K562 (cell line): ENCODE data around the gene LRRC75A. TPM values are rescaled to one million over a fixed set of nuclear protein-coding genes. Genes with fewer than 3 reads are reported as not detected.
A peak's percentile ranks its signal among the peaks of the same experiment; 100 is the strongest.

Source experiments
- ATAC-seq: fragments of 200-7000 bp; cut with Tn5 transposase; 3 replicates; pipeline ENCODE4 v1.9.1; 2020; ENCODE audit warnings: moderate library complexity
- BruUV-seq: library from RNA; stranded (reverse); fragments of 400-500 nt; replicated peaks from 2 replicates; lab custom pipeline; 2021; lab: Mats Ljungman, UMichigan
- CTCF ChIA-PET: fragments of 300-600 bp; formaldehyde crosslinking; extraction: SDS; loops from one replicate; lab custom pipeline; 2021; ENCODE audit warnings: low intra/inter-chr PET ratio; lab: Yijun Ruan, JAX
- POLR2A ChIA-PET: fragments of 300-600, 350-650 bp; sonication (Branson Sonifier 250); formaldehyde crosslinking; extraction: SDS; loops from one replicate; lab custom pipeline; 2021; ENCODE audit warnings: antibody characterized with exemption, inconsistent platforms; lab: Yijun Ruan, JAX
- DNase-seq, 4 experiments: peaks; one replicate each; pipeline versions ENCODE4 v3.0.0 to v3.0.0-alpha.2; 2011 to 2018; ENCODE audit warnings: low spot score in 3 of 4, mixed read lengths in 3 of 4; ENCODE audit errors: extremely low read depth in 1 of 4
- FAIRE-seq: peaks from 2 replicates; lab custom pipeline; 2011; peaks lifted over from hg19 to GRCh38; lab: Jason Lieb, UNC
- H2AFZ ChIP-seq: 2 replicates; pipeline ENCODE4 v1.6.0; 2011; ENCODE audit warnings: low read depth, low read length, control low read depth, inconsistent platforms
- H3K27ac ChIP-seq: fragments of 200-600 bp; 3 replicates; pipeline ENCODE4 v1.8.0; 2011; ENCODE audit warnings: low read depth, mild to moderate bottlenecking, control low read depth, inconsistent platforms, low read length, moderate library complexity, mixed read lengths; ENCODE audit errors: extremely low read depth
- H3K27me3 ChIP-seq, 2 experiments: fragments of 300-600 bp in 1 of 2; 2 replicates in 1 of 2; 3 replicates in 1 of 2; pipeline versions ENCODE4 v1.6.0 to v1.8.0; 2011; ENCODE audit warnings: inconsistent platforms in 2 of 2, low read length in 2 of 2, mild to moderate bottlenecking in 1 of 2, mixed read lengths in 1 of 2, moderate library complexity in 1 of 2; ENCODE audit not compliant: control insufficient read depth in 2 of 2, insufficient read depth in 2 of 2
- H3K36me3 ChIP-seq: fragments of 300-600 bp; 3 replicates; pipeline ENCODE4 v1.8.0; 2011; ENCODE audit warnings: mild to moderate bottlenecking, low read length, inconsistent platforms; ENCODE audit not compliant: control insufficient read depth, insufficient read depth
- H3K4me1 ChIP-seq, 2 experiments: fragments of 200-600 bp in 1 of 2; replicated peaks in 1 of 2; 2 replicates in 1 of 2; 3 replicates in 1 of 2; pipeline versions ENCODE4 v1.5.1 to v1.8.0; 2011; ENCODE audit warnings: inconsistent platforms in 2 of 2, low read length in 2 of 2, mild to moderate bottlenecking in 1 of 2, mixed read lengths in 1 of 2, moderate library complexity in 1 of 2; ENCODE audit not compliant: control insufficient read depth in 2 of 2, insufficient read depth in 2 of 2
- H3K4me2 ChIP-seq: 2 replicates; pipeline ENCODE4 v1.6.1; 2011; ENCODE audit warnings: low read length, control low read depth, inconsistent platforms, mixed read lengths; ENCODE audit not compliant: insufficient read depth
- H3K4me3 ChIP-seq: fragments of 200-600 bp; sonication (generic), shearing (Covaris generic); 2 replicates; pipeline ENCODE4 v1.5.1; 2016; ENCODE audit warnings: control low read depth, inconsistent platforms
- H3K79me2 ChIP-seq: fragments of 200-600 bp; 3 replicates; pipeline ENCODE4 v1.8.0; 2011; ENCODE audit warnings: low read length, inconsistent platforms; ENCODE audit not compliant: control insufficient read depth, insufficient read depth
- H3K9ac ChIP-seq, 2 experiments: 2 replicates each; pipeline versions ENCODE4 v1.6.0 to v1.6.1; 2011; ENCODE audit warnings: low read depth in 2 of 2, low read length in 2 of 2, control low read depth in 1 of 2, inconsistent platforms in 1 of 2, mild to moderate bottlenecking in 1 of 2, mixed read lengths in 1 of 2; ENCODE audit not compliant: insufficient read depth in 1 of 2
- H3K9me1 ChIP-seq: one replicate; pipeline ENCODE4 v1.6.0; 2011; ENCODE audit warnings: inconsistent platforms, mild to moderate bottlenecking, low read length, moderate library complexity; ENCODE audit not compliant: control insufficient read depth, insufficient read depth
- H3K9me3 ChIP-seq: replicated peaks from 2 replicates; pipeline ENCODE4 v1.5.1; 2011; ENCODE audit warnings: low read depth, low read length, inconsistent platforms; ENCODE audit not compliant: control insufficient read depth, insufficient read depth
- H4K20me1 ChIP-seq: replicated peaks from 2 replicates; pipeline ENCODE4 v1.6.1; 2011; ENCODE audit warnings: low read length, inconsistent platforms, mixed read lengths; ENCODE audit not compliant: control insufficient read depth, insufficient read depth
- CBX8 ChIP-seq: fragments of 200-600 bp; sonication (generic); IDR thresholded peaks from 2 replicates; pipeline ENCODE4 v1.6.1; 2012; ENCODE audit warnings: borderline replicate concordance, mixed run types, low read depth, mild to moderate bottlenecking, moderate library complexity, mixed read lengths, low read length, control low read depth, inconsistent platforms; ENCODE audit not compliant: poor library complexity, severe bottlenecking; ENCODE audit errors: extremely low read depth
- CEBPG ChIP-seq, 3 experiments: fragments of 200-800 bp in 1 of 3; sonication (Bioruptor generic) in 1 of 3; sonication (generic) in 1 of 3; formaldehyde crosslinking in 1 of 3; IDR thresholded peaks in 2 of 3; conservative IDR thresholded peaks in 1 of 3; 2 replicates each; pipeline versions ENCODE4 v1.6.1 to v1.8.0; 2016 to 2022; ENCODE audit warnings: missing compliant biosample characterization in 2 of 3, missing genetic modification characterization in 2 of 3, mild to moderate bottlenecking in 1 of 3, missing genetic modification reagents in 1 of 3
- HNRNPL ChIP-seq: fragments of 200-400 bp; formaldehyde crosslinking; IDR thresholded peaks from 2 replicates; pipeline ENCODE4 v1.6.1; 2017; ENCODE audit warnings: low read depth, mild to moderate bottlenecking, low read length
- IRF2 ChIP-seq: sonication (generic); formaldehyde crosslinking; IDR thresholded peaks from 2 replicates; pipeline ENCODE4 v1.8.1; 2022; ENCODE audit warnings: mild to moderate bottlenecking, missing genetic modification reagents
- JUN ChIP-seq, 2 experiments: sonication (generic) in 1 of 2; formaldehyde crosslinking in 1 of 2; IDR thresholded peaks; 2 replicates each; pipeline versions ENCODE4 v1.6.1 to v1.8.0; 2012 to 2022; ENCODE audit warnings: borderline replicate concordance in 2 of 2, mild to moderate bottlenecking in 2 of 2, improper control_type of control experiment in 1 of 2, low read depth in 1 of 2, low read length in 1 of 2, missing genetic modification reagents in 1 of 2
- NR3C1 ChIP-seq: sonication (generic); formaldehyde crosslinking; IDR thresholded peaks from 2 replicates; pipeline ENCODE4 v1.8.1; 2022; ENCODE audit warnings: missing genetic modification reagents
- RBM34 ChIP-seq: fragments of 200-400 bp; formaldehyde crosslinking; IDR thresholded peaks from 2 replicates; pipeline ENCODE4 v1.6.1; 2018; ENCODE audit warnings: low read length, borderline replicate concordance; ENCODE audit not compliant: insufficient read depth
- ZNF212 ChIP-seq: fragments of 450-650 bp; formaldehyde crosslinking; IDR thresholded peaks from 2 replicates; pipeline ENCODE4 v1.4.0; 2020; ENCODE audit warnings: mild to moderate bottlenecking
- ZNF217 ChIP-seq: sonication (generic); formaldehyde crosslinking; IDR thresholded peaks from 2 replicates; pipeline ENCODE4 v1.8.0; 2022; ENCODE audit warnings: mild to moderate bottlenecking, missing genetic modification reagents
- ZNF444 ChIP-seq: fragments of 250-450 bp; sonication (Bioruptor Pico); IDR thresholded peaks from 2 replicates; pipeline ENCODE4 v1.4.0; 2020; ENCODE audit warnings: mild to moderate bottlenecking, moderate library complexity
- ZSCAN32 ChIP-seq: fragments of 450-650 bp; formaldehyde crosslinking; IDR thresholded peaks from 2 replicates; pipeline ENCODE4 v1.4.0; 2020; ENCODE audit warnings: mild to moderate bottlenecking, moderate library complexity
- WGBS: fragments of 100-300 bp; shearing (Covaris generic); methylation state at CpG from one replicate; pipeline ENCODE4 v1.1.6; 2016; ENCODE audit warnings: low coverage, mixed read lengths; ENCODE audit not compliant: insufficient coverage; ENCODE audit errors: missing lambda C conversion rate; 5-methylcytosine and 5-hydroxymethylcytosine counted together
- in situ Hi-C: fragments of 300-500 bp; cut with MboI; formaldehyde crosslinking; loops from 4 replicates; pipeline ENCODE4 v1.15.0; 2018; ENCODE audit warnings: inconsistent platforms, mixed read lengths
- intact Hi-C: fragments of 100-400 bp; cut with micrococcal nuclease; formaldehyde crosslinking; loops from 2 replicates; pipeline ENCODE4 v1.14.2; 2022
- polyA plus RNA-seq, 8 experiments: library from polyadenylated mRNA; depleted of rRNA in 4 of 8; stranded (reverse) in 5 of 8; unstranded in 3 of 8; fragments of >200 nt; fragmentation: Nextera tagmentation in 2 of 8; fragmentation: Illumina TruSeq in 1 of 8; extraction: Ambion mirVana in 2 of 8; extraction: Trizol in 1 of 8; gene quantifications; 2 replicates each; pipeline versions ENCODE4 v1.2.1 to v1.2.3, GENCODE V29; 2011 to 2014; ENCODE audit warnings: inconsistent platforms in 1 of 8, missing spikeins in 1 of 8
- total RNA-seq, 7 experiments: library from RNA; depleted of rRNA in 6 of 7; stranded (reverse); fragments of >200 nt in 6 of 7; fragmentation: Illumina TruSeq in 2 of 7; extraction: Trizol in 2 of 7; gene quantifications; 2 replicates each; pipeline versions ENCODE4 v1.2.1 to v1.2.3, GENCODE V29; 2011 to 2021; ENCODE audit warnings: low replicate concordance in 1 of 7
- TF ChIP-seq, protein P1 (sequence below): fragments of 450-650 bp; IDR thresholded peaks from 2 replicates; pipeline ENCODE4 v1.6.1; 2016; ENCODE audit warnings: missing biosample characterization, missing genetic modification characterization
- TF ChIP-seq, protein P2 (sequence below): IDR thresholded peaks from 3 replicates; pipeline ENCODE4 v1.6.1; 2011; ENCODE audit warnings: borderline replicate concordance, mild to moderate bottlenecking, moderate library complexity; ENCODE audit not compliant: insufficient read length; ENCODE audit errors: extremely low read depth
- TF ChIP-seq, protein P3 (sequence below): fragments of 250-450 bp; sonication (Bioruptor Pico); IDR thresholded peaks from 2 replicates; pipeline ENCODE4 v1.4.0; 2020; ENCODE audit warnings: mild to moderate bottlenecking

LRRC75A gene
- total and polyA plus RNA-seq, 9 of the 15 experiments (the other 6 are each of a cell fraction or from before 2014, with no cell fraction given): 0.04 to 0.34 (median 0.08) TPM; not detected in 5

DNA sequence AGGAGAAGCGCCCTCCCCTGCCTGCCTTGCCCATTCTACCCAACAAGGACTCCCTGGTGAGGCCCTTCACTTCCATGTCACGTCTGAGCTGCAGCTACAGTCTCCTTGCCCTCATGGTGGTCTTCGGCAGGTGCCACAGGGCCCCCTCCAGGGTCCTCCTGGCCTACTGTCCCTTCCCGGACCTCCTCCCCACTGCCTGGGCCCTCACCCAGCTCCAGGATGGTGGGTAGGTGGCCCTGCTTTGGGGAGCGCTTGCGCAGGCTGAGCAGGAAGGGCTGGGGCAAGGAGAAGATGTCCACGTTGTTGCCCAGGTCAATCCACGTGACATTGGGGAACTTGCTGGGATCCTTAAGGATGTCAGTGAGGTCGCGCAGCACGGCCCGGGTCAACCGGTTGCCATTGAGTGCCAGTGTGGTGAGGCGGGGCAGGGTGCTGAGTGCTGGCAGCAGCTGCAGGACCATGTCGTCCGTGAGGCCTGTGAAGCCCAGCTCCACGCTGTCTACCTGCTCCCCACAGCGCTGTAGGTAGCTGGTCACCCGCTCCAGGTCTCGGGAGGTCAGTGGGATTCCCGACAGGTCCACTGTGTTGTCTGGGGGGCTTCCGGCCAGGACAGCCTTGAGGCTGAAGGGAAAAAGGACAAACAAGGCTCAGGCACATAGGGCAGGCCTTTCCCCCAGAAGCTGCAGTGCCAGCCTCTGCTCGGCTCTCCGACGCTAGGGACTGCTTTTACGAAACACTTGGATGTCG is 48.3 kb downstream of the LRRC75A start:
- ATAC-seq: peak; percentile 15
- 76% methylated on average over 12 of the region's 27 CpGs for WGBS
- peak overlapping the region; percentile 91 for H3K27ac ChIP-seq
- H3K4me2 ChIP-seq: peak overlapping the region; percentile 99; the same call in 1 of the 2 replicates
- intact Hi-C loops (no loop called here), in situ Hi-C loops (no loop called here)
- H3K79me2 ChIP-seq: peaks cover 67% of the 10 kb centered on the region
- no TSS peak for BruUV-seq
- peaks cover 10% of the 10 kb centered on the region for H3K9me1 ChIP-seq
- H3K9ac ChIP-seq: peak overlapping the region; percentile 88 to 98; a peak in 3 of 4 replicates
- peaks cover 62% of the 10 kb centered on the region for H4K20me1 ChIP-seq
- no peaks in the 10 kb centered on the region for H3K9me3 ChIP-seq
- ChIA-PET POLR2A (interaction anchor here (0.5 to 5.5 kb wide), 6 partner anchors 8 to 1152 kb away, joined by 3 to 31 read pairs (median 4); partner anchors contain the start of gene UBB), CTCF (no interaction called here)
- peaks cover 22 to 26% of the 10 kb centered on the region in 2 experiments for H3K4me1 ChIP-seq
- no peak for FAIRE-seq
- no peak overlapping the region for H3K4me3 ChIP-seq
- no peaks in the 10 kb centered on the region for H3K27me3 ChIP-seq
- DNase-seq: no peak
- no peak overlapping the region for H2AFZ ChIP-seq
- H3K36me3 ChIP-seq: peaks cover 87% of the 10 kb centered on the region
- TF ChIP-seq ZSCAN32 (CRISPR knock-in tag): no peak
- no peak for TF ChIP-seq NR3C1 (CRISPR knock-in tag)
- no peak for TF ChIP-seq IRF2 (CRISPR knock-in tag)
- TF ChIP-seq ZNF212: no peak
- TF ChIP-seq, protein P1, sequence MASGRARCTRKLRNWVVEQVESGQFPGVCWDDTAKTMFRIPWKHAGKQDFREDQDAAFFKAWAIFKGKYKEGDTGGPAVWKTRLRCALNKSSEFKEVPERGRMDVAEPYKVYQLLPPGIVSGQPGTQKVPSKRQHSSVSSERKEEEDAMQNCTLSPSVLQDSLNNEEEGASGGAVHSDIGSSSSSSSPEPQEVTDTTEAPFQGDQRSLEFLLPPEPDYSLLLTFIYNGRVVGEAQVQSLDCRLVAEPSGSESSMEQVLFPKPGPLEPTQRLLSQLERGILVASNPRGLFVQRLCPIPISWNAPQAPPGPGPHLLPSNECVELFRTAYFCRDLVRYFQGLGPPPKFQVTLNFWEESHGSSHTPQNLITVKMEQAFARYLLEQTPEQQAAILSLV (tag): no peak
- TF ChIP-seq ZNF444 (CRISPR knock-in tag): no peak
- TF ChIP-seq, protein P2, sequence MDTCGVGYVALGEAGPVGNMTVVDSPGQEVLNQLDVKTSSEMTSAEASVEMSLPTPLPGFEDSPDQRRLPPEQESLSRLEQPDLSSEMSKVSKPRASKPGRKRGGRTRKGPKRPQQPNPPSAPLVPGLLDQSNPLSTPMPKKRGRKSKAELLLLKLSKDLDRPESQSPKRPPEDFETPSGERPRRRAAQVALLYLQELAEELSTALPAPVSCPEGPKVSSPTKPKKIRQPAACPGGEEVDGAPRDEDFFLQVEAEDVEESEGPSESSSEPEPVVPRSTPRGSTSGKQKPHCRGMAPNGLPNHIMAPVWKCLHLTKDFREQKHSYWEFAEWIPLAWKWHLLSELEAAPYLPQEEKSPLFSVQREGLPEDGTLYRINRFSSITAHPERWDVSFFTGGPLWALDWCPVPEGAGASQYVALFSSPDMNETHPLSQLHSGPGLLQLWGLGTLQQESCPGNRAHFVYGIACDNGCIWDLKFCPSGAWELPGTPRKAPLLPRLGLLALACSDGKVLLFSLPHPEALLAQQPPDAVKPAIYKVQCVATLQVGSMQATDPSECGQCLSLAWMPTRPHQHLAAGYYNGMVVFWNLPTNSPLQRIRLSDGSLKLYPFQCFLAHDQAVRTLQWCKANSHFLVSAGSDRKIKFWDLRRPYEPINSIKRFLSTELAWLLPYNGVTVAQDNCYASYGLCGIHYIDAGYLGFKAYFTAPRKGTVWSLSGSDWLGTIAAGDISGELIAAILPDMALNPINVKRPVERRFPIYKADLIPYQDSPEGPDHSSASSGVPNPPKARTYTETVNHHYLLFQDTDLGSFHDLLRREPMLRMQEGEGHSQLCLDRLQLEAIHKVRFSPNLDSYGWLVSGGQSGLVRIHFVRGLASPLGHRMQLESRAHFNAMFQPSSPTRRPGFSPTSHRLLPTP: no peak
- TF ChIP-seq ZNF217 (CRISPR knock-in tag): no peak
- no peak for TF ChIP-seq CEBPG (CRISPR knock-in tag; IDR thresholded peaks at IDR 0.05)
- no peak for TF ChIP-seq CEBPG (tag; conservative IDR thresholded peaks at IDR 0.05 in 1 of 2, IDR thresholded peaks at IDR 0.05 in 1 of 2)
- TF ChIP-seq HNRNPL: 0 out of 2 replicates have a peak, but pooled peaks have one; percentile 42
- no peak for TF ChIP-seq JUN (IDR thresholded peaks at IDR 0.05; ENCODE audit: borderline replicate concordance, low read depth, low read length)
- no peak for TF ChIP-seq JUN (CRISPR knock-in tag; IDR thresholded peaks at IDR 0.05; ENCODE audit: borderline replicate concordance)
- TF ChIP-seq CBX8: no peak
- no peak for TF ChIP-seq RBM34
- TF ChIP-seq, protein P3, sequence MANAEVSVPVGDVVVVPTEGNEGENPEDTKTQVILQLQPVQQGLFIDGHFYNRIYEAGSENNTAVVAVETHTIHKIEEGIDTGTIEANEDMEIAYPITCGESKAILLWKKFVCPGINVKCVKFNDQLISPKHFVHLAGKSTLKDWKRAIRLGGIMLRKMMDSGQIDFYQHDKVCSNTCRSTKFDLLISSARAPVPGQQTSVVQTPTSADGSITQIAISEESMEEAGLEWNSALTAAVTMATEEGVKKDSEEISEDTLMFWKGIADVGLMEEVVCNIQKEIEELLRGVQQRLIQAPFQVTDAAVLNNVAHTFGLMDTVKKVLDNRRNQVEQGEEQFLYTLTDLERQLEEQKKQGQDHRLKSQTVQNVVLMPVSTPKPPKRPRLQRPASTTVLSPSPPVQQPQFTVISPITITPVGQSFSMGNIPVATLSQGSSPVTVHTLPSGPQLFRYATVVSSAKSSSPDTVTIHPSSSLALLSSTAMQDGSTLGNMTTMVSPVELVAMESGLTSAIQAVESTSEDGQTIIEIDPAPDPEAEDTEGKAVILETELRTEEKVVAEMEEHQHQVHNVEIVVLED: no peak
